HepG2 (cell line): ENCODE measurements around the gene CPT1B. TPM values are rescaled to one million over a fixed set of nuclear protein-coding genes. Genes with fewer than 3 reads are reported as not detected.

Experiments used
- AGO1 ChIP-seq: fragments of 200-400 bp; formaldehyde crosslinking; IDR thresholded peaks from 2 replicates; pipeline ENCODE4 v1.6.1; 2017; ENCODE audit warnings: mild to moderate bottlenecking, low read depth, low read length, moderate library complexity; ENCODE audit not compliant: poor library complexity, severe bottlenecking
- AGO2 ChIP-seq: fragments of 200-400 bp; formaldehyde crosslinking; optimal IDR thresholded peaks from 2 replicates; pipeline ENCODE3; 2017; ENCODE audit warnings: mild to moderate bottlenecking, low read depth, low read length, moderate library complexity
- ATF1 ChIP-seq: IDR thresholded peaks from 2 replicates; pipeline ENCODE4 v1.6.1; 2016; ENCODE audit warnings: mild to moderate bottlenecking, control low read depth
- CBX1 ChIP-seq: IDR thresholded peaks from one replicate; pipeline ENCODE4 v1.6.1; 2016; ENCODE audit warnings: antibody characterized with exemption, low read depth
- EZH2 ChIP-seq: conservative IDR thresholded peaks from 2 replicates; pipeline ENCODE4 v1.6.1; 2012; ENCODE audit warnings: mild to moderate bottlenecking, low read depth, low read length, moderate library complexity
- GABPA ChIP-seq, 2 experiments: IDR thresholded peaks; 2 replicates each; pipeline ENCODE4 v1.6.1; 2011 to 2016; ENCODE audit warnings: low read depth in 2 of 2, low read length in 1 of 2, missing biosample characterization in 1 of 2, missing genetic modification characterization in 1 of 2
- GPN1 ChIP-seq: sonication (generic); formaldehyde crosslinking; IDR thresholded peaks from 2 replicates; pipeline ENCODE4 v1.5.1; 2020; ENCODE audit warnings: missing genetic modification reagents, borderline replicate concordance
- JDP2 ChIP-seq: sonication (generic); formaldehyde crosslinking; IDR thresholded peaks from 2 replicates; pipeline ENCODE4 v1.8.1; 2022; ENCODE audit warnings: missing genetic modification reagents, borderline replicate concordance
- MTF1 ChIP-seq: sonication (generic); formaldehyde crosslinking; IDR thresholded peaks from 2 replicates; pipeline ENCODE4 v1.5.0; 2020; ENCODE audit warnings: missing genetic modification reagents
- PHF5A ChIP-seq: IDR thresholded peaks from one replicate; pipeline ENCODE4 v1.6.1; 2018; ENCODE audit warnings: low read depth, missing genetic modification reagents; ENCODE audit not compliant: unreplicated experiment
- TAF1 ChIP-seq: sonication (generic); formaldehyde crosslinking; IDR thresholded peaks from 2 replicates; pipeline ENCODE4 v1.4.0; 2020; ENCODE audit warnings: missing genetic modification reagents
- XBP1 ChIP-seq: sonication (generic); formaldehyde crosslinking; IDR thresholded peaks from 2 replicates; pipeline ENCODE4 v1.5.0; 2020; ENCODE audit warnings: missing genetic modification reagents
- ZKSCAN8 ChIP-seq: IDR thresholded peaks from 2 replicates; pipeline ENCODE4 v1.6.1; 2016; ENCODE audit warnings: borderline replicate concordance, missing genetic modification reagents, missing compliant biosample characterization
- ZNF234 ChIP-seq: sonication (generic); formaldehyde crosslinking; conservative IDR thresholded peaks from 2 replicates; pipeline ENCODE4 v1.5.1; 2020; ENCODE audit warnings: mild to moderate bottlenecking, missing genetic modification reagents
- ZNF550 ChIP-seq: sonication (generic); formaldehyde crosslinking; IDR thresholded peaks from 2 replicates; pipeline ENCODE4 v1.4.0; 2020; ENCODE audit warnings: mild to moderate bottlenecking, missing genetic modification reagents, borderline replicate concordance
- ZNF562 ChIP-seq: sonication (generic); formaldehyde crosslinking; IDR thresholded peaks from 2 replicates; pipeline ENCODE4 v1.8.0; 2022; ENCODE audit warnings: missing genetic modification reagents, borderline replicate concordance
- ZNF619 ChIP-seq: sonication (generic); formaldehyde crosslinking; IDR thresholded peaks from 2 replicates; pipeline ENCODE4 v1.4.0; 2020; ENCODE audit warnings: mild to moderate bottlenecking, missing genetic modification reagents
- ZNF782 ChIP-seq: sonication (generic); formaldehyde crosslinking; IDR thresholded peaks from 2 replicates; pipeline ENCODE4 v1.4.0; 2020; ENCODE audit warnings: missing genetic modification reagents, mild to moderate bottlenecking, borderline replicate concordance
- ZNF891 ChIP-seq: sonication (generic); formaldehyde crosslinking; IDR thresholded peaks from 2 replicates; pipeline ENCODE4 v1.5.0; 2020; ENCODE audit warnings: mild to moderate bottlenecking, missing genetic modification reagents
- ZSCAN21 ChIP-seq: sonication (generic); formaldehyde crosslinking; IDR thresholded peaks from 2 replicates; pipeline ENCODE4 v1.8.0; 2022; ENCODE audit warnings: mild to moderate bottlenecking, missing genetic modification reagents, moderate library complexity, borderline replicate concordance
- polyA plus RNA-seq, 8 experiments: library from polyadenylated mRNA; depleted of rRNA in 3 of 8; stranded (reverse) in 7 of 8; unstranded in 1 of 8; fragments of >200 nt; fragmentation: Illumina TruSeq in 4 of 8; extraction: Trizol in 4 of 8; gene quantifications; 2 replicates each; pipeline versions ENCODE4 v1.2.1 to v1.2.3, GENCODE V29; 2011 to 2016; ENCODE audit warnings: low read depth in 4 of 8, missing spikeins in 1 of 8, mixed read lengths in 1 of 8; ENCODE audit not compliant: insufficient read depth in 1 of 8
- total RNA-seq, 5 experiments: library from RNA; depleted of rRNA; stranded (reverse); fragments of >200 nt; fragmentation: Illumina TruSeq; extraction: Trizol; gene quantifications; 2 replicates each; pipeline ENCODE4 v1.2.3, GENCODE V29; 2016; ENCODE audit warnings: low read depth in 1 of 5
- TF ChIP-seq, protein P1 (sequence below): sonication (generic); formaldehyde crosslinking; conservative IDR thresholded peaks from 2 replicates; pipeline ENCODE4 v1.4.0; 2020; ENCODE audit warnings: missing genetic modification reagents
- TF ChIP-seq, protein P2 (sequence below): sonication (generic); formaldehyde crosslinking; IDR thresholded peaks from 2 replicates; pipeline ENCODE4 v1.9.0; 2021; ENCODE audit warnings: missing genetic modification reagents, borderline replicate concordance
- TF ChIP-seq, protein P3 (sequence below): fragments of 450-650 bp; IDR thresholded peaks from 2 replicates; pipeline ENCODE4 v1.6.1; 2017; ENCODE audit warnings: mild to moderate bottlenecking

Gene CPT1B
- total and polyA plus RNA-seq, 2 of the 13 experiments (the other 11 are each of a cell fraction or from before 2014, with no cell fraction given) = 9.2 to 19.5 TPM

DNA sequence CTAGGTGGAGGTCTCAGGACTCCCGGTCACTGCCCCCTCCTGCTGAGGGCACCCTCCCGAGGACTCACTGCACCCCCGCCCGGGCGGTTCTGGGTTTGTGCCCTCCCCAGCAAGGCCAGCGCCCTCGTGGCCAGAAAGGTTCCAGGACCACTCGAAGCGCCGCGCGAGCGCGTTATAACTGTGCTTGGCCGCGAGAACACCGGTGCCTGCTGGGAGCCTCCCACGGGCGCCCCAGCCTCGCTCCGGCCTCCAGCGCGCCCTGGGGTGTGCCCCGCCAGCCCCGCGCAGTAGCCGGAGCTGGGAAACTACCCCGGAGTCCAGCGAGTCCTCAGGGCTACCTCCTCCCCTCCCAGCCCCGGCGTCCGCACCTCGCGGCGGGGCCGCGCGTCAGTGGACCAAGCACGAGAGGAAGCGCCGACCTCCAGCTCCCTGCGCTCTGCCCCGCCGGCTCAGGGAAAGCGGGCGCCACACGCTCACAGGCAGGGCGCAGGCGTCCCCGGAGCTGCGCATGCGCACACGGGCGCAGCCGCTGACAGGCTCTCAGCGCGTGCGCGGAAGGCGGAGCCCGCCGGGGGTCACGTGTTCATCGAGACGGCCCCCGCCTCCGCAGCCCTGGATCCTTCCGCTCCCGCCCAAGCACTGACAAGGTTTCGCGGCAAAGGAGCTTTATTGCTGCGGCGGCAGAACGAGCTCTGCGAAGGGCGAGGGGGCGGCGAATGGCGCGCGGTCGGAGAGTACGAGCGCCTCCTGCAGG lies 52.9 kb downstream of the CPT1B start, which contains the start of gene SCO2 (continued):
- TF ChIP-seq ZNF782 (no peak; the same call in 1 of the 2 replicates), PHF5A (CRISPR knock-in tag) (no peak), TAF1 (CRISPR knock-in tag) (peak; percentile 78), ZKSCAN8 (no peak), ZSCAN21 (peak; percentile 80; the same call in 1 of the 2 replicates), JDP2 (CRISPR knock-in tag) (no peak), MTF1 (CRISPR knock-in tag) (no peak), EZH2 (no peak), ZNF234 (CRISPR knock-in tag) (peak; percentile 95), GABPA (IDR thresholded peaks at IDR 0.05; ENCODE audit: low read depth, low read length) (no peak), GABPA (CRISPR knock-in tag; IDR thresholded peaks at IDR 0.05; ENCODE audit: low read depth) (peak; percentile 26; the same call in 1 of the 2 replicates), ZNF891 (CRISPR knock-in tag) (0 out of 2 replicates have a peak, but pooled peaks have one; percentile 43), ZNF550 (CRISPR knock-in tag) (peak; percentile 73; the same call in 1 of the 2 replicates), XBP1 (CRISPR knock-in tag) (no peak), AGO1 (peak; percentile 94), GPN1 (no peak), CBX1 (no peak), ZNF619 (no peak), AGO2 (peak; percentile 99), ZNF562 (CRISPR knock-in tag) (no peak), ATF1 (CRISPR knock-in tag) (no peak)
- TF ChIP-seq, protein P1, sequence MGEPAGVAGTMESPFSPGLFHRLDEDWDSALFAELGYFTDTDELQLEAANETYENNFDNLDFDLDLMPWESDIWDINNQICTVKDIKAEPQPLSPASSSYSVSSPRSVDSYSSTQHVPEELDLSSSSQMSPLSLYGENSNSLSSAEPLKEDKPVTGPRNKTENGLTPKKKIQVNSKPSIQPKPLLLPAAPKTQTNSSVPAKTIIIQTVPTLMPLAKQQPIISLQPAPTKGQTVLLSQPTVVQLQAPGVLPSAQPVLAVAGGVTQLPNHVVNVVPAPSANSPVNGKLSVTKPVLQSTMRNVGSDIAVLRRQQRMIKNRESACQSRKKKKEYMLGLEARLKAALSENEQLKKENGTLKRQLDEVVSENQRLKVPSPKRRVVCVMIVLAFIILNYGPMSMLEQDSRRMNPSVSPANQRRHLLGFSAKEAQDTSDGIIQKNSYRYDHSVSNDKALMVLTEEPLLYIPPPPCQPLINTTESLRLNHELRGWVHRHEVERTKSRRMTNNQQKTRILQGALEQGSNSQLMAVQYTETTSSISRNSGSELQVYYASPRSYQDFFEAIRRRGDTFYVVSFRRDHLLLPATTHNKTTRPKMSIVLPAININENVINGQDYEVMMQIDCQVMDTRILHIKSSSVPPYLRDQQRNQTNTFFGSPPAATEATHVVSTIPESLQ (CRISPR knock-in tag) = no peak
- TF ChIP-seq, protein P2, sequence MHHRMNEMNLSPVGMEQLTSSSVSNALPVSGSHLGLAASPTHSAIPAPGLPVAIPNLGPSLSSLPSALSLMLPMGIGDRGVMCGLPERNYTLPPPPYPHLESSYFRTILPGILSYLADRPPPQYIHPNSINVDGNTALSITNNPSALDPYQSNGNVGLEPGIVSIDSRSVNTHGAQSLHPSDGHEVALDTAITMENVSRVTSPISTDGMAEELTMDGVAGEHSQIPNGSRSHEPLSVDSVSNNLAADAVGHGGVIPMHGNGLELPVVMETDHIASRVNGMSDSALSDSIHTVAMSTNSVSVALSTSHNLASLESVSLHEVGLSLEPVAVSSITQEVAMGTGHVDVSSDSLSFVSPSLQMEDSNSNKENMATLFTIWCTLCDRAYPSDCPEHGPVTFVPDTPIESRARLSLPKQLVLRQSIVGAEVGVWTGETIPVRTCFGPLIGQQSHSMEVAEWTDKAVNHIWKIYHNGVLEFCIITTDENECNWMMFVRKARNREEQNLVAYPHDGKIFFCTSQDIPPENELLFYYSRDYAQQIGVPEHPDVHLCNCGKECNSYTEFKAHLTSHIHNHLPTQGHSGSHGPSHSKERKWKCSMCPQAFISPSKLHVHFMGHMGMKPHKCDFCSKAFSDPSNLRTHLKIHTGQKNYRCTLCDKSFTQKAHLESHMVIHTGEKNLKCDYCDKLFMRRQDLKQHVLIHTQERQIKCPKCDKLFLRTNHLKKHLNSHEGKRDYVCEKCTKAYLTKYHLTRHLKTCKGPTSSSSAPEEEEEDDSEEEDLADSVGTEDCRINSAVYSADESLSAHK (CRISPR knock-in tag) = no peak
- TF ChIP-seq, protein P3, sequence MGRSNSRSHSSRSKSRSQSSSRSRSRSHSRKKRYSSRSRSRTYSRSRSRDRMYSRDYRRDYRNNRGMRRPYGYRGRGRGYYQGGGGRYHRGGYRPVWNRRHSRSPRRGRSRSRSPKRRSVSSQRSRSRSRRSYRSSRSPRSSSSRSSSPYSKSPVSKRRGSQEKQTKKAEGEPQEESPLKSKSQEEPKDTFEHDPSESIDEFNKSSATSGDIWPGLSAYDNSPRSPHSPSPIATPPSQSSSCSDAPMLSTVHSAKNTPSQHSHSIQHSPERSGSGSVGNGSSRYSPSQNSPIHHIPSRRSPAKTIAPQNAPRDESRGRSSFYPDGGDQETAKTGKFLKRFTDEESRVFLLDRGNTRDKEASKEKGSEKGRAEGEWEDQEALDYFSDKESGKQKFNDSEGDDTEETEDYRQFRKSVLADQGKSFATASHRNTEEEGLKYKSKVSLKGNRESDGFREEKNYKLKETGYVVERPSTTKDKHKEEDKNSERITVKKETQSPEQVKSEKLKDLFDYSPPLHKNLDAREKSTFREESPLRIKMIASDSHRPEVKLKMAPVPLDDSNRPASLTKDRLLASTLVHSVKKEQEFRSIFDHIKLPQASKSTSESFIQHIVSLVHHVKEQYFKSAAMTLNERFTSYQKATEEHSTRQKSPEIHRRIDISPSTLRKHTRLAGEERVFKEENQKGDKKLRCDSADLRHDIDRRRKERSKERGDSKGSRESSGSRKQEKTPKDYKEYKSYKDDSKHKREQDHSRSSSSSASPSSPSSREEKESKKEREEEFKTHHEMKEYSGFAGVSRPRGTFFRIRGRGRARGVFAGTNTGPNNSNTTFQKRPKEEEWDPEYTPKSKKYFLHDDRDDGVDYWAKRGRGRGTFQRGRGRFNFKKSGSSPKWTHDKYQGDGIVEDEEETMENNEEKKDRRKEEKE = no peak
